Stimulated activated naive CD8-positive, alpha-beta T cell treated with anti-CD3 and anti-CD28 coated beads, Interleukin-15, Interleukin-2, amounts not matched to agents 100 U/mL and 50 U/mL, for 24 hours (primary cell): ENCODE measurements around the gene ALOX5AP.
A peak's percentile ranks its signal among the peaks of the same experiment; 100 is the strongest.

ENCODE experiments used
- ATAC-seq: fragments of 150-1000 bp; cut with Tn5 transposase; one replicate; pipeline ENCODE4 v1.10.0; 2021
- DNase-seq: peaks from one replicate; pipeline ENCODE4 v3.0.0; 2021

The ALOX5AP gene

GRCh38 chr13:30735025-30735871 is at the start of gene ALOX5AP:
Gene ALOX5AP, plus strand, starts transcription at chr13:30735543. Its CDS starts 63 bp downstream, at chr13:30735606.
- DNase-seq: peak; percentile 47
- peak; percentile 47 for ATAC-seq

DNA sequence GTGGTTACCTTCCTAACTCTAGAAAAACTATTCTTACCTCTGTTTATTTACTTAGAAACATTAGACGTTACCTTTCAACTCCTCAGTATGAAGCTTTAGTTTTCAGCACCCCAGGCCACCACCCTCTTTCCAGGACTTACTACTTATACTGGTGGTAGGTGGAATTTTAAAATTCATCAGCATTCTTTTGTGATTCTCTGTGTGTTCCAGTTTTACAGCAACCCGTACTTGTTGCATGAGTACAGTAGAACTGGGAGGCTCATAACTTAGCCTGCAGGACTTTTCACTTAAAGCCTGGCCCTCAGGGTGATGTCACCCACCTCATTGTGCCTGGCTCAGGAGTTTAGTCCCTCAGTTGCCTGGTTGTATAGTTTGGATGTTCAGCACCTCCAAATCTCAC is 49.4 kb upstream of the ALOX5AP start:
- DNase-seq (no peak), ATAC-seq (no peak)

DNA sequence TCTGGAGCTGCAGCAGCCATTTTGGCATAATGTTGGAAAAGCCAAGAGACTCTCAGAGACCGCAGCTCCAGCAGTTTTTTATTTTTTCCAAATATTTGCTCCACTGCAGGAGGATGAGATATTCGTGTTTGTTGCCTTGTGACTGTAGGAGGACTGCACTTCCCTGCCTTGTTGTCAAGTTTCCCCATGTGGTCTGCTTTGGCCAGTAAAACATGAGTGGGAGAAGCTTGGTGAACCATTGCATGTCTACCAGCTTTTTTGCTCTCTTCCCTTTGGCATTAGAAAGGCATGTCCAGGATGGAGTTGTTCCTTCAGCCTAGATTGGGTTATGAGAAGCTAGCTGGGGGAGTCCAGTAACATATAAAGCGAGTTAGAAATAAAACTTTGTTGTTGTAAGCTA is 47.7 kb upstream of the ALOX5AP start:
- ATAC-seq: no peak

GRCh38 chr13:30689752-30690151 is 45.6 kb upstream of the ALOX5AP start:
- no peak for DNase-seq
- ATAC-seq: no peak

More for the DNA sequence above, 47.7 kb upstream of the ALOX5AP start:
- no peak for DNase-seq

DNA sequence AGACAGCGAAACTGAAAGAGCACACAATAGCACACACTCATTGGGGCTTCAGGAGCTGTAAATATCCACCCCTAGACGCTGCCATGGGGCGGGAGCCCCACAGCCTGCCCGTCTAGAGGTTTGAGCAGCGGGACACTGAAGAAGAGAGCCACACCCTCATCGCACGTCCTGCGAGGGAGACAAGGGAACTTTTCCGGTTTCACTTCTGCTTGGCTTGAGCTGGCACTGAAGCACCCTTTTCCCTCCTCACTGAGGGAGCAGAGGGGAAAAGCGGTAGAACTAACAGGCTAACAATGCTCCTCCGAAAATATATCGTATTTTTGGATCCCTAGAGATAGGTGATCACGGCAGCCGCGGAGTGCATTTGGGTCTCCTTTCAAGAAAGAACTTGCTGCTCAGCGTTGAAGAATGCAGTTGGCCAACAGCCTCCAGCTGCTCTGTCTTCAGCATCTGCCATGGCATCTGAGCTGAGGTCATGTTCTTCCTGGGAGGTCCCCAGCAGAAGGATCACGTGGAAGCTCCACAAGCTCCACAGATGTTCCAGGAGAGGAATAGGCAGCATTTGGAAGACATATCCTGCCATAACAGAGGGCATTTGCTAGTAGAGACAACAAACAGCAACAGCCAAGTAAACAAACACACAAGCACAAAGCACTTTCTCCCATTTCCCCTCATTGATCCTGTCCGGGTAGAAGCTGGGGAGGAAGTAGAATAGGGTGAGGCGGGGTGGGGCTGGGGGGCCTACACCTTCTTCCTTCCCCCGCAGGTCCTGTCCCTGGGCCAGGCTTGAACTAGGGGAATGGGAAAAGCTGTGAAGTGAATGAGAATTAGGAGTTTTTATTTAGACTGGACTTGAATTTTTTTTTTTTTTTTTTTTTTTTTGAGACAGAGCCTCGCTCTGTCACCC is 44.8 kb upstream of the ALOX5AP start:
- ATAC-seq (peak; percentile 81), DNase-seq (peak; percentile 20)

DNA sequence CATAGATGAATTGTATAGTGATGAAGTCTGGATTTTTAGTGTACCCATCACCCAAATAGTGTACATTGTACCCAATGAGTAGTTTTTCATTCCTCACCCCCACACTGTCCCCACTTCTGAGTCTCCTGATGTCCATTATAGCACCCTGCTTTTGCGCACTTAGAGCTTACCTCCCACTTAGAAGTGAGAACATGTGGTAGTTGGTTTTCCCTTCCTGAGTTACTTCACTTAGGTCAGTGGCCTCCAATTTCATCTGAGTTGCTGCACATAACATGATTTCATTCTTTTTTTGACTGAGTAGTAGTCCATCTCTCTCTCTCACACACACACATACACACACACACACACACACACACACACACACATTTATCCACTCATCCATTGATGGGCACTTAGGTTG is 43.2 kb upstream of the ALOX5AP start:
- no peak for DNase-seq
- no peak for ATAC-seq

DNA sequence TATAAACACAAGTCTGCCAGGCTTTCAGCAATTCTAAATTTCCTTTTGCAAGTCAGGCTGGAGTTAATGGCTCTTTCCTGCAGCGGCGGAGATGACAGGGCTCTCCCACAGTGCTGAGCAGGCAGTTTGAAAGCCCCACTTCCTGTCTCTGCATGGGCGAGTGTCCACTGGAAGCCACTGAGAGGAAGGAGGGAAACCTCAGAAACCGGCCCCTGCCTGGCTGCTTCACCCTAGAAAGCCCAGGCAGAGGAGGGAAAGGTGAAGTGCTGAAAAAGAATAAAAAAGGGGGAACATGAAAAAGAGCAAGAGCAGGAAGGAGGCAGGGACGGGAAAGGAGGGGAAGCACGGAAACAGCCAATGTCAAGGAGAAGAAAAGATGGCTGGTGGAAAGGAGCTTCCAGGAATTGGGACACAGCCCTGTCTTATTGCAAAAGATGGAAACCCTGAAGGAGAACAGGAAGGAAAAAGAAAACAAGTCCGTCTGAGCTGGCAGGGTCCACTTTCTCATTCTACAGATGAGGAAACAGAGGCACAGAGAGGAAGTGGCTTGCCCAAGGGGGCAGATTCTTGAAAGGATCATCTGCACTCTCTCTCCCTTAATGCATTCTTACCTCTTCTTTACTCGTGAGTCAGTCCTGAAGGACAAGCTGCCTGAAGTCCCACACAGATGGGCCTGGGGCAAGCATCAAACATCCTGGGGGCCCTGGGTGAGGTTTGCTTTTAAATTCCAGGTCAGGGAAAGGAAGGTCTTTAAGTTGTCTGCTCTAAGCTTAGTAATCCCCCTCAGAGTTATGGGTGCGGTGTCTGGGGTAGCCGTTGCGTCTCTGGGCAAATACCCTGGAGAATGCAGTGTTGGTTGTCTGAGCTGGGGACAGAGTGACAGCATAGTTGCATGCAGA is 38.8 kb upstream of the ALOX5AP start:
- ATAC-seq (peak; percentile 28), DNase-seq (peak; percentile 30)

DNA sequence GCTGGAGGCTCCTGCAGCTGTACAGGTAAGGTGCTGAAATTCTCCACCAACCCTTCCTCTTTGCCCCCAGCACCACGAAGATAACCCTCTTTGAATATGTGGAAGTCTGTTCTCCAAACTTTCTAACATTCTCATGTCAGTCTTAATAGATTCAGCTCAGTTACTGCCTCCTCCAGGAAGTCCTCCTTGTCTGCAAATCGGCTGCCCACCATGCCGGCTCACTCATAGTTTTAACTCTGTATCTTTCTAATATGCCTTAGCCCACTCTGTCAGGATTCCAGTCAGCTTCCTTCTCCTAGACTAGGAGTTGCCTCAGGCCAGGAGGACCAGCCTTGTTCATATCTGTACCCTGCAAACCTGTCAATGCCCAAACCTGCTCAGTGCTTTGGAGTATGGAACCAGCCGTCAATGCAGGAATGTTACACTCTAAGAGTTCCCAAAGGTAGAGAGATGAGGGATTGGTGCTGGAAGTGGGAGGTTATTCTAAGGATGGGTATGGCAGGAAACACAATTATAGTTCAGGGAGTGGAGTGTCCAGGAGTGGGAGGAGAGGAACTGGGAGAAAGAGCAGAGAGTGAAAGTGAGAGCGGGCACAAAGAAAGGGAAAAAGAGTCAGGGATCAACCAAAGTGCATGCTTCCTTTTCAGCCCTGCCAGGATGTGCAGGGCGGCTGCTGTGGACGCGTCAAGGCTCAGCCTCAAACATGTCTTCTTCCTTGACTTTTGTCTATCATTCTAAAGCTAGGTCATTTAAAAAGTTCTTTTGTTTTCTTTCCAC is 38.0 kb upstream of the ALOX5AP start:
- ATAC-seq (no peak), DNase-seq (no peak)

GRCh38 chr13:30697996-30698401 is 37.3 kb upstream of the ALOX5AP start:
- DNase-seq (no peak), ATAC-seq (no peak)

- ATAC-seq: no peak
- DNase-seq: no peak
Observed at GRCh38 chr13:30698488-30699005, 36.8 kb upstream of the ALOX5AP start.

GRCh38 chr13:30700364-30700763 is 35.0 kb upstream of the ALOX5AP start:
- ATAC-seq: peak; percentile 34

GRCh38 chr13:30702006-30702405 is 33.3 kb upstream of the ALOX5AP start:
- DNase-seq: no peak
- no peak for ATAC-seq

More at GRCh38 chr13:30700364-30700763, 35.0 kb upstream of the ALOX5AP start:
- no peak for DNase-seq

GRCh38 chr13:30704596-30704995 is 30.7 kb upstream of the ALOX5AP start:
- ATAC-seq: no peak
- DNase-seq: no peak

GRCh38 chr13:30705680-30706079 is 29.7 kb upstream of the ALOX5AP start:
- no peak for DNase-seq

GRCh38 chr13:30708541-30708940 is 26.8 kb upstream of the ALOX5AP start:
- ATAC-seq (no peak), DNase-seq (no peak)

More at GRCh38 chr13:30705680-30706079, 29.7 kb upstream of the ALOX5AP start:
- ATAC-seq: no peak

GRCh38 chr13:30710442-30710841 is 24.9 kb upstream of the ALOX5AP start:
- ATAC-seq (no peak), DNase-seq (no peak)

GRCh38 chr13:30711375-30711774 is 24.0 kb upstream of the ALOX5AP start:
- DNase-seq (no peak), ATAC-seq (peak; percentile 80)

DNA sequence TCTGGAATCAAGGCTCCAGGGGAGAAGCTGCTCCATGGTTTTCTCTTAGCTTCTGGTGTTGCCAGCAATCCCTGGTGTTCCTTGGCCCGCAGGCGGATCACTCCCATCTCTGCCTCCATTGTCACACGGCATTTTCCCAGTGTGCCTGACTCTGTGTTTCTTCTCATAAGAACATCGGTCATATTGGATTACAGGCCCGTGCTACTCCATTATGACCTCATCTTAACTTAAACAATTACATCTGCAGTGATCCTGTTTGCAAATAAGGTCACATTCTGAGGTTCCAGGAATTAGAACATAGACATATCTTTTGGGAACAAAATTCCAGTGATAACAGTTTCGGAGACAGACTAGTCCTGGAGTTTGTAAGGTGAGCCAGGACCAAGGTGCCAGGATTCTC is 23.5 kb upstream of the ALOX5AP start:
- ATAC-seq: no peak
- DNase-seq: no peak

GRCh38 chr13:30712536-30713532 is 22.5 kb upstream of the ALOX5AP start:
- no peak for DNase-seq
- peak; percentile 51 for ATAC-seq
